Common myeloid progenitor, CD34-positive (primary cell): ENCODE results near the gene DRD3.

ENCODE experiments used
- CTCF ChIA-PET: fragments of 350-600 bp; sonication (Branson Sonifier 250); formaldehyde crosslinking; loops from one replicate; lab custom pipeline; 2021; ENCODE audit warnings: antibody characterized with exemption; lab: Charles Lee
- POLR2A ChIA-PET: fragments of 350-600 bp; sonication (Branson Sonifier 250); formaldehyde crosslinking; loops from one replicate; lab custom pipeline; 2021; ENCODE audit warnings: antibody characterized with exemption; lab: Charles Lee
- DNase-seq, 3 donors: peaks; one replicate each; pipeline versions ENCODE4 v3.0.0 to v3.0.0-alpha.2; 2013
- H3K27ac ChIP-seq, 2 experiments: 1 replicate in 1 of 2; 2 replicates in 1 of 2; pipeline ENCODE4 v1.7.0; 2013; ENCODE audit warnings: inconsistent platforms in 2 of 2, low read length in 2 of 2, mild to moderate bottlenecking in 2 of 2, low read depth in 1 of 2, moderate library complexity in 1 of 2; ENCODE audit not compliant: severe bottlenecking in 2 of 2, insufficient read depth in 1 of 2, poor library complexity in 1 of 2
- H3K27me3 ChIP-seq, 5 experiments: replicated peaks in 2 of 5; 1 replicate in 3 of 5; 2 replicates in 2 of 5; pipeline versions ENCODE4 v1.6.1 to v1.7.0; 2013; ENCODE audit warnings: low read length in 4 of 5, mild to moderate bottlenecking in 2 of 5, moderate library complexity in 2 of 5, inconsistent platforms in 1 of 5; ENCODE audit not compliant: insufficient read depth in 5 of 5, control insufficient read depth in 4 of 5
- H3K36me3 ChIP-seq, 4 experiments: 1 replicate in 2 of 4; 2 replicates in 2 of 4; pipeline versions ENCODE4 v1.6.1 to v1.7.0; 2013; ENCODE audit warnings: low read length in 3 of 4, control low read depth in 1 of 4, mild to moderate bottlenecking in 1 of 4; ENCODE audit not compliant: control insufficient read depth in 4 of 4, insufficient read depth in 4 of 4
- H3K4me1 ChIP-seq, 4 experiments: 1 replicate in 3 of 4; 2 replicates in 1 of 4; pipeline versions ENCODE4 v1.6.1 to v1.7.1; 2013; ENCODE audit warnings: low read length in 3 of 4, mild to moderate bottlenecking in 3 of 4, control low read depth in 1 of 4, inconsistent platforms in 1 of 4, moderate library complexity in 1 of 4; ENCODE audit not compliant: control insufficient read depth in 4 of 4, insufficient read depth in 4 of 4; ENCODE audit errors: control extremely low read depth in 1 of 4
- H3K4me3 ChIP-seq, 7 experiments: 1 replicate in 4 of 7; 2 replicates in 3 of 7; pipeline versions ENCODE4 v1.5.1 to v1.7.0; 2013; ENCODE audit warnings: mild to moderate bottlenecking in 7 of 7, low read length in 6 of 7, moderate library complexity in 6 of 7, inconsistent platforms in 2 of 7, low read depth in 2 of 7, control low read depth in 1 of 7; ENCODE audit not compliant: insufficient read depth in 4 of 7, control insufficient read depth in 1 of 7; ENCODE audit errors: extremely low read depth in 1 of 7
- H3K9me3 ChIP-seq, 5 experiments: 1 replicate in 4 of 5; 2 replicates in 1 of 5; pipeline versions ENCODE4 v1.6.1 to v1.7.1; 2013; ENCODE audit warnings: low read length in 4 of 5, mild to moderate bottlenecking in 2 of 5, inconsistent platforms in 1 of 5, low read depth in 1 of 5, moderate library complexity in 1 of 5; ENCODE audit not compliant: control insufficient read depth in 4 of 5, insufficient read depth in 2 of 5; ENCODE audit errors: control extremely low read depth in 1 of 5
- WGBS: methylation state at CpG from one replicate; pipeline ENCODE4 v1.1.5; 2013; ENCODE audit not compliant: insufficient coverage; 5-methylcytosine and 5-hydroxymethylcytosine counted together

DRD3 gene

DNA sequence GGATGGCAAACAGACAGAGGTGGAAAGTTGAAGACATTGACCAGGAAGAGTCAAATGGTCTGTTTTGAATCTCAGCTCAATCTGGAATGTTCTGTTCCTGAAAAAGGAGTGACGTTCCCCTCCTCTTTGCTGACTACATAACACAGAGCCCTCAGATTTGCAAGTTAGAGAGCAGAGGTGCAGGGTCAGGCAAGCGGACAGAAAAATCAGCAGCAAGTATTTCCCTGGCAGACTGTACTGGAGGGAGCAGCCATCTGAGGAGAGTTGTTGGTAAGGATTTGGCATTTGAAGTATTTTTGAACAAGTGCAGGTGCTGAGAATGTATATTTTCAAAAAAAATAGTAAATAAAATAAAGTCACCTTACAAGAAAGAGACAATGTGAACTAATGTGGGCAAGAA, 40.9 kb upstream of the DRD3 start:
- no peak overlapping the region for H3K27ac ChIP-seq
- peaks cover 0 to 4% (median 2%) of the 10 kb centered on the region in 5 experiments for H3K9me3 ChIP-seq
- CTCF ChIA-PET = no interaction called here
- peaks cover 0 to under 1% (median 0%) of the 10 kb centered on the region in 4 experiments for H3K4me1 ChIP-seq
- DNase-seq = no peak
- peaks cover 0 to 7% (median 0%) of the 10 kb centered on the region in 5 experiments for H3K27me3 ChIP-seq
- no peak overlapping the region for H3K4me3 ChIP-seq
- no peaks in the 10 kb centered on the region for H3K36me3 ChIP-seq
- POLR2A ChIA-PET = no interaction called here
- WGBS = 100% methylated on average over 1 of the region's 2 CpGs

DNA sequence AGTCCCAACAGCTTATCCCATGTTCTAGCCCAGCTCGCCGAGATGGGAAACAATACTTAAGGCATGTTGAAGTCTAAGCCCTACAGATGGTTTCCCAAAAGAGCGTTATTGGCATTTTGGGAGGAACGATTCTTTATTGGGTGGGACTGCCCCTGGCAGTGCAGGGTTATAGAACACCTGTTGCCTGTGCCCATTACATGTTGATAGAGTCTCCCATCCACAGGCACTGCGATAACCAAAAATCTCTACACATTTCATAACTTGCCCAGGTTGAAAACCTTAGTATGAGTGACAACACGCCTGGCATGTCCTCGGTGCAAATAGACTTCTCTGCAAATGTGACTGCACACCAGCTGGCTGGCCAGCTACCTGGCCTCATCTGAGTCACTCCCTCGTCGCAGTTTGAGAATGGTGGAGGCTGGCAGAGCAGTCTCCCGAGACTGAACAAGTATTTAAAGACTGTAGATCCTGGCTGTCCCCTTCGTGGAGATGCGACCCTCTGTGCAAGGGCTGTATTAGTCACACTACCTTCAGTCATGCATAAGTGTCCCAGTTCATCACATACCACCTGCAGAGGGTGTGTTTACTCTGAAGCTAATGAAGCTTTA, 39.8 kb upstream of the DRD3 start:
- no peaks in the 10 kb centered on the region for H3K9me3 ChIP-seq
- no peak overlapping the region for H3K27ac ChIP-seq
- no peak for DNase-seq
- peaks cover 0 to 7% (median 0%) of the 10 kb centered on the region in 5 experiments for H3K27me3 ChIP-seq
- ChIA-PET CTCF (interaction anchor here (1.0 kb wide), 1 partner anchor 18 kb away, joined by 3 read pairs; no protein-coding TSS in a partner anchor), POLR2A (no interaction called here)
- WGBS = 90% methylated on average over 6 of the region's 12 CpGs
- no peak overlapping the region for H3K4me3 ChIP-seq
- peaks cover 3 to 9% (median 6%) of the 10 kb centered on the region in 4 experiments for H3K4me1 ChIP-seq
- no peaks in the 10 kb centered on the region for H3K36me3 ChIP-seq

DNA sequence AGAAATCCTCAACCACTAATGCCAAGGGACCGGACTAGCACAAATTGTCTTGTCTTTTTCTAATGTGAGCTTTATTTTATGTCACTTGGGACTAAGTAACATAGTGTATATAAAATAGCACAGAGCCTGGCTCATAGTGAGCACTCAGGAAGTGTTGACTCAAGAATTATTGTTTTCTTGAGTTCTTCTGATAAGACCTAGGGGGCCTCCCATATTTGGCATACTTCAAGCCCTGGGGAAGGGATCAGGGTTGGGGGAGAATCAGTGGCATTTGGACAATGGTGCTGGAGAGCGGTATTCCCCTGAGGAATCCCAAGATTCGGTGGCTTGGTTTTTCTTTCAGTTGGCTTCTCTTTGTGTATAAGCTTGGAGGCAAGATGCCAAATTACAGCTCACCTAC, 39.2 kb upstream of the DRD3 start:
- Histone ChIP-seq H3K36me3 (no peaks in the 10 kb centered on the region), H3K4me3 (no peak overlapping the region), H3K9me3 (no peaks in the 10 kb centered on the region), H3K27me3 (peaks cover 0 to 7% (median 0%) of the 10 kb centered on the region in 5 experiments), H3K27ac (no peak overlapping the region), H3K4me1 (peaks cover 7 to 15% (median 10%) of the 10 kb centered on the region in 4 experiments)
- 96% methylated on average over 3 of the region's 3 CpGs for WGBS
- POLR2A ChIA-PET = no interaction called here
- DNase-seq = no peak
- CTCF ChIA-PET = interaction anchor here (1.0 kb wide), 1 partner anchor 18 kb away, joined by 3 read pairs; no protein-coding TSS in a partner anchor

DNA sequence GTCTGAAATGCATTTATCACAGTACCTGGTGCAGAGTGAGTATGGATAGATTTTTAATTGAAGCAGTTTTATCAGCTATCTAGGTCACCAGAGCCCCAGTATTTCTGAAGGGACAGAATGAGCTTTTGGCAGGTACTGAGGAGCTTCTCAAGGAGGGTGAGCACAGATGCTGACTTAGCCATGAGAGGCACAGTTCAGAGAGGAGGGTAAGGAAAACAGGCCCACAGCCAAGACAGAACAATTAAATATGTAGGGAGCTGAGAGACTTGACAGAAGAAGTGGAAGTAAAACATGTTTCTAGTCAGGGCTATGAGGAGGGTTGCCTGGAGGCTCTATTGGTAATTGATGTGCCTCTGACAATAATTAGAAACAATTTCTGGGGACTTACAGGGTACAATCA, 38.4 kb upstream of the DRD3 start:
- Histone ChIP-seq H3K27ac (no peak overlapping the region), H3K27me3 (peaks cover 0 to 7% (median 0%) of the 10 kb centered on the region in 5 experiments), H3K9me3 (no peaks in the 10 kb centered on the region), H3K4me1 (peaks cover 8 to 17% (median 12%) of the 10 kb centered on the region in 4 experiments), H3K36me3 (no peaks in the 10 kb centered on the region), H3K4me3 (no peak overlapping the region)
- POLR2A ChIA-PET = no interaction called here
- no peak for DNase-seq
- CTCF ChIA-PET = no interaction called here

DNA sequence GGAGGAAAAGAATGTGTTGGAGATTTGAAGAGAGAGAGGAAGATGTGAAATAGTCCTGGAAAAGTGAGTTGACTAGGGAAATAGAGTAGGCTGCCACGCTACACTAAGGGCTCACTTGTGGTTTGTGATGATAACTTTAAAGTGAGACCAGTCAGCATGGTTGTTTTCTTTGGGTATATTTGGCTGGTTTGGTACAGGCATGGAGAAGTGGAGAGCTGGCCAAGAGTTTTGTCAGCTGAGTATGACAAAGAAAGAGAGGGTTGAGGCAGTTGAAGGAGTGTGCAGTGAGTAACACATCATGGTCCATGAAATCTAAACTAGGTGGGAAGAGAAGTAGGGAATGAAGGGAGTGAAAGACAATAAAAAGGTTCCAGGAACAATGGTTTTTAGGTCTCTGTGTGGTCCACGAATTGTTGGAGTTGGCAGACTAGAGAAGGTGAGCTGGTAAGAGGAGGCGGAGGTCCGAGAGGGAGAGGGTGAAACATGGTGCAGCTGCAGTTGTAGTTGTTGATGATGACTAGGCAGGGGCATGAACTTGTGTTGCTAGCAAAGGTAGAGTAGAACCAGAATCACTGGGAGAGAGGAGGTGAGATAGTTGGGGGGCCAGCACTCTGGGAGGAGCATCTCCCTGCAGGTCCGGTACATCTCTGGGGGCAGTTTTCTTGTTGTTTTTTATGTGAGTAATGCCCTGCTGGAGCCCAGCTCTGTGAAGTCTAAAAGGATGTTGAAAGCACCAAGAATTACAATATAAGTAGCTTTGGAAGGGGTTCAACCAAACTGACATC, 37.5 kb upstream of the DRD3 start:
- 96% methylated on average over 5 of the region's 5 CpGs for WGBS
- POLR2A ChIA-PET = no interaction called here
- CTCF ChIA-PET = no interaction called here

DNA sequence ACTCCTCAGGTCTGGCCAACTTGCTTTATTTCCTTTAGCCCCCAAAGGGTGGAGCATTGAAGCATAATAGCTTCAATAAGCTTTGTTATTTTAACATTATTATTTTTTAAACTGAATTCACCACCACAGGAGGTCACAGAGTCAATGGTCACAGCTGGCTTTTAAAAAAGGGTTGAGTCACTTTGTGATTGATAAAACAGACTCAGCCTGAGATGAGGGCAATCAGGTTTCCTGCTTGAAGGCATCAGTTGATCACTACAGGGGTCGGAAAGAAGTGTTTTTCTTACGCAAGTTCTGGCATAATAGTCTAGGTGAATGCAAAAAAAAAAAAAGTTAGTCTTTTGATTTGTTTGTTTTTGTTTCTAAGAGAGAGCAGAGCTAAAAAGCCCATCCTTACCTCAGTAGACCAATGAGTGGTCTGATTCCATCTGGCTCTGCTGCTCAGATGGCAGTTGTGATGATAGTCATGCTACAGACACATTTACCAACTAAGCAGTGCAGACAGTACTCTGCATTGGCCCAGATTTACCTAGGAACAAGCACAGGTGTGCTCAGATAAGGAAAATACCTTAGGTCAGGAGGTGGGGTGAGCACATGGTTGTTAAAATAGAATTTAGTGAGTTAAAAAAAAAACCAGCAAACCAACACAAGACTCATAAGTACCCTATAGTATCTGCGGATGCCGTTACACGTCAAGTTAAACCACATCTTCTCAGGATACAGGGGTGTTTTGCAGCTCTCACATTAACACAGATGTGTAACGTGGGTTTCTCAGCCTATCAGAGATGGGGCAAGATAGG, 35.9 kb upstream of the DRD3 start:
- H3K4me3 ChIP-seq = peak overlapping the region in 4 of 7 experiments; percentile 43 to 76 (median 66)
- peaks cover 8 to 17% (median 12%) of the 10 kb centered on the region in 4 experiments for H3K4me1 ChIP-seq
- DNase-seq = peak in 2 of 3 donors; percentile 1 to 11
- ChIA-PET POLR2A (interaction anchor here (0.7 kb wide), 1 partner anchor 432 kb away, joined by 5 read pairs; no protein-coding TSS in a partner anchor), CTCF (no interaction called here)
- no peaks in the 10 kb centered on the region for H3K36me3 ChIP-seq
- H3K27me3 ChIP-seq = peaks cover 0 to 7% (median 0%) of the 10 kb centered on the region in 5 experiments
- no peak overlapping the region for H3K27ac ChIP-seq
- no peaks in the 10 kb centered on the region for H3K9me3 ChIP-seq
- WGBS = 92% methylated on average over 5 of the region's 6 CpGs

More for the DNA sequence above, 37.5 kb upstream of the DRD3 start:
- H3K9me3 ChIP-seq = no peaks in the 10 kb centered on the region
- H3K27me3 ChIP-seq = peaks cover 0 to 7% (median 0%) of the 10 kb centered on the region in 5 experiments
- H3K27ac ChIP-seq = no peak overlapping the region
- no peak overlapping the region for H3K4me3 ChIP-seq
- DNase-seq = no peak
- H3K36me3 ChIP-seq = no peaks in the 10 kb centered on the region
- H3K4me1 ChIP-seq = peaks cover 8 to 17% (median 12%) of the 10 kb centered on the region in 4 experiments
